ENCODE results near the gene ZWINT.

Gene ZWINT

GRCh38 chr10:56360967-56361612, at the start of gene ZWINT:
Gene ZWINT (minus strand): TSS chr10:56361259. CDS start chr10:56361236, 23 bp downstream.
- peak; percentile 74 to 87 (median 82) for DNase-seq (ENCODE audit: low read depth in 3 of 3, low spot score in 1 of 3)

GRCh38 chr10:56383806-56384205, 22.7 kb upstream of the ZWINT start:
- no peak for DNase-seq (ENCODE audit: low read depth in 3 of 3, low spot score in 1 of 3)

DNA sequence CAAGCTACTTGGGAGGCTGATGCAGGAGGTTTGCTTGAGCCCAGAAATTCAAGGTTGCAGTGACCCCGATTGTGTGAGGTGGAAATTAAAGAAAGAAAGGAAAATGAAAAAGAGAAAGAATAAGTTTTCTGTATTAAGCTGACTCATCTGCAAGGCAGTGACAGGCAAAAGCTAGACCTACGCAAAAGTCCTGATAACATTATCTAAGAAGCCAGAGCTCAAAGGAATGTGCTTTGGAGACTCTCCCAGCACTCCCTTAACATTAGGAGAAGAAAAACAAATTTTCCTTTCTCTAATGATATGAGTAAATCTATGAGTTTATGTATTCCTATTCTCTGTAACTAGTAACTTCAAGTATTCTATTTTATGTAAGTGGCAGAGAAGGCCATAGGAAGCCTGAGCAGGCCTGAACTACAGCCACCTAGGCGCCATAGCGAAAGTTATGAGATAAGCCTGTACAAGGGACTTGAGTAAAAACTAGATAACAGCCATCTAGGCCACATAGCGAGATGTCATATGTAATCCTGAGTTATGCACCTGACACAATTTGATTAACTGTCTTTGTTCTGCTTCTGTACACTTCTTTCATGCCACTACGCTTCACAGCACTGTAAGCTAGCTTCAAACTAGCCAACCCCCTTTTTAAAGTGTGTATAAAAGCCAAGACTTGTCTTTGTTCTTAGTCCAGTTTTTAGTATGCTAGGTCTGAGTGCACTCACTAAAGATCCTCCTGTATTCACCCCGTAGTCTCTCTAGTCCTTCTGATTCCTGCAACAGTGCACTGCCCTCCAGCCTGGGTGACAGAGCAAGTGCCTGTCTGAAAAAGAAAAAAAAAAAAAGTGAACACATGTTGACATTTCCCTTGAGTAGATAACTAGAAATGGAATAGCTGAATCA, 9.4 kb upstream of the ZWINT start:
- no peak for DNase-seq (ENCODE audit: low read depth in 3 of 3, low spot score in 1 of 3)

- DNase-seq (ENCODE audit: low read depth in 3 of 3, low spot score in 1 of 3): no peak
These were observed 484 bp downstream of the ZWINT start for GRCh38 chr10:56360583-56360966.

- DNase-seq (ENCODE audit: low read depth in 3 of 3, low spot score in 1 of 3): no peak
These were observed 1.2 kb downstream of the ZWINT start for GRCh38 chr10:56359837-56360236.

DNA sequence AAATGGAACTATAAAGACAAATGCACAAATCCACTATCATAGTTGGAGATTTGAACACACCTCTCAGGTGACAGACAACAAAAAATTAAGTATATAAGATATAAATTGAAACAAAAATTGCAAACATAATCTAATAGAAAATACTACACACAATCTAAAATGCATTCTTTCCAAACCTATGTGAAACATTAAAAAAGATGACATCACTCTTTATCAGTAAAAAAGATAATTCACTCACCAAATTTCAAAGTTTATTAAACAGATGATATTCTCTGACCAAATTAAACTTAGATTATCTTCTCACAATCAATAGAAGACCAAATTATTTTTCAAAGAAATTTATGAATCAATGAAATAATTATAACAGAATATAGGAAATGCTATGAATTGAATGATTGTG, 4.0 kb downstream of the ZWINT start:
- DNase-seq (ENCODE audit: low read depth in 3 of 3, low spot score in 1 of 3): no peak

- no peak for DNase-seq (ENCODE audit: low read depth in 3 of 3, low spot score in 1 of 3)
These were observed 9.0 kb downstream of the ZWINT start for GRCh38 chr10:56351909-56352630.

DNA sequence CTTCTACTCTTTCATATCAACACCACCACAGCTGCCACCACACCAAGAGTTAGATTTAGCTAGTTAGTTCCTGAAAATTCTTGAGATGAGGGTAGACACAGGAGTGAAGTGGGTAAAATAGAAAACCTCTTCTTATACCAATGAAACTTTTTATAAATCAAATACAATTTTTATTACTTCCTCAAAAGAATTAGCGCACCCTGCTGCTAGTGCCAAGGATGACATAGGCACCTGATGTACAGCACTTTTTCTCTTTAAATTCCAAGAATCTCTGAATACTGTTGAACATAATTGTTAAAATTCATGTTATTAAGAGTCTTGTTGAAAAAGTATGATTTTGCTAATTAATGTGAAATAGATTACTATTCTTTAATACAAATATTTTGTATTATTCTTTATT, 11.4 kb downstream of the ZWINT start:
- no peak for DNase-seq (ENCODE audit: low read depth in 3 of 3, low spot score in 1 of 3)

DNA sequence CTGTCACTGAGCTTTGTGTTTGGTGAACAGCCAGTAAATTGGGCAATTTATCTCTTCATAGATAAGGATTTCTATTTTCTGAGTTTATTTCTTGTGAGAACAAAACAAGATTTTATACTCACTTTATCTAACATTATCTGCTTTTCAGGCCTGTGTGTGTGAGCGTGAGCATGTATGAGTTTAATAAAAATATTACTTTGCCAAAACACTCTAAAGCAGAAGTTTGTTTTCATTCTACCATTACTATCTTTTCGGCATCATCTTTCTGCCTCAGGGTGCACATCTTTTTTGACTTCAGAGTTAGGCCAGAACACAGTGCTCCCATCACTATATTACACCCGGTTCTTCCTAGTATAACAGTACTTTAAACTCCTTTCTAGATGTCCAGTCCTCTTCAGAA, 13.0 kb downstream of the ZWINT start:
- no peak for DNase-seq (ENCODE audit: low read depth in 3 of 3, low spot score in 1 of 3)

DNA sequence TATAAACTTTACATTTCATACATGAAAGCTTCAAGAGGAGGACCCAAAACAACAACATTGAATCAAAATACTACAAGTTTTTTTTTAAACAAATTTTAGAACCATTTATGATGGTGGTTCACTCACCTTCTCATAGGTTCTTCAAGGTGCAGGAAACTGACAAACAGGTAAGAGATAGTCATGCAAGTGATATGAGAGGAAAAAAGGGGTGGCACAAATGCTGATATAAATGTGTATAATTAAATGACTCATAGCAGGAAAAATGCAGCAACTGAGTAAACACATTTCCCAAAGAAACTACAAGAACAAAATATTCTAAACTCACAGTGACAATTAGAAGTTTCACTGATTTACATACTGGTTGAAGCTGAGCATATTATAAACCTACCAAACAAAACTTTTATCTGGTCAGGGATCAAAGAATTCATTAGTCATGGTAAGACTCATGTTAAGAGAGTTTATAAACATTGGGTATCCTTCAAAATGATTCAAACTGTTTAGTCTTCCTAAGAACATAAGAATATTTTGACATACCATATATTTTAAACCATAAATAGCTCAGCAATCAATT, 14.1 kb downstream of the ZWINT start:
- no peak for DNase-seq (ENCODE audit: low read depth in 3 of 3, low spot score in 1 of 3)

DNA sequence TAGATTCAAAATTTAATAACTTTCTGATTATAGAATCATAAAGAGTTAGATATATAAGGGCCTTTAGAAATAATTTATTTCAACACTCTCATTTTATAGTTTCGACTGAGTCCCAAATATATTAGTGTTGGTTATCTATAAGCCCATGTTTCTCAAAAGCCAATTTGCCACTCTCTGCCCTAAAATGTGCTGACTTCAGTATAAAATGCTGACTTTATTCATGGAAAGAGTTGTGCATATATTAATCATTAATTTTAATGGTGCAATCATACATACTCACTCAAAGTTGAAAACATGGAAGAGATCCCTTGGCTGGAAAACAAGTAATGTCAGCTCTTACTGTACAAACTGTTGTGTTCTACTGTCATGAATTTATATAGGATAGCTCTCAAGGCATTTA, 19.4 kb downstream of the ZWINT start:
- DNase-seq (ENCODE audit: low read depth in 3 of 3, low spot score in 1 of 3): no peak

- no peak for DNase-seq (ENCODE audit: low read depth in 3 of 3, low spot score in 1 of 3)
These were observed 31.1 kb downstream of the ZWINT start for GRCh38 chr10:56329961-56330360.

DNA sequence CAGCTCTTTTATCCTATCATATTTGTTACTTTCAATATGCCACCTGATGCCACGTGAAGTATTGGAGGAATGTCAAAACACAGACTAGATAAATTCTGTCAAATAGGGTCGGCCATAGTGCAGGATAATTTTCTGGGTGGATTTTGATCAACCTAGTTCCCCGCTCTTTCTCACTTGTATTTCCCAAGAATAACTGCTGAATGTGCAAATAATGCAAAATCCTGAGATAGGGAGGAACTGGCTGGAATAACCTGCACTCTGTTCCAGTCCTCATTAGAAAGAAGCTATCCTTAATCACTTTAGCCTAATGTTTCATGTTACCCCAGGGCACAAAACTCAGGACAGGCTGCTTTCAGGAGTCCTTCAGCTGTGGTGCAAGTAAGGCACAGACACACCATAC, 33.9 kb downstream of the ZWINT start:
- no peak for DNase-seq (ENCODE audit: low read depth in 3 of 3, low spot score in 1 of 3)

- no peak for DNase-seq (ENCODE audit: low read depth in 3 of 3, low spot score in 1 of 3)
These were observed 41.7 kb downstream of the ZWINT start for GRCh38 chr10:56319386-56319785.

DNA sequence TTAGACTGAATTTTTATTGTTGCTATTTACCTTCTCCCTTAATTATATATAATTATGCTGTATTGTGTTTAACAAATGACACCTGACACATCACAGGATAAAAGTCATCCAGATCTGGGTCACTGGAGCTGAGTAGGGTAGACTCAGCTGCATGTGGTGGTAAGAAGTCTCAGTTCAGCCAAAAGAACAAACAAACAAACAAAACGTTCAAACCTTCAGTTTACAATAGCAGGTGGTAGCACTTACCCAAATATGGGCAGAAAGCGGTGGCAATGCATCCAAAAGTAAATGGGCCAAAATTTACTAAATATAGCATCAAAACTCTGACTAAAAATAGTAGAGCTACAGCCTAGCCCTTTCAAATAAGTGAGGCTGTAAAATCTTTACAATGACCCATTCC, 42.2 kb downstream of the ZWINT start:
- DNase-seq (ENCODE audit: low read depth in 3 of 3, low spot score in 1 of 3): no peak

DNA sequence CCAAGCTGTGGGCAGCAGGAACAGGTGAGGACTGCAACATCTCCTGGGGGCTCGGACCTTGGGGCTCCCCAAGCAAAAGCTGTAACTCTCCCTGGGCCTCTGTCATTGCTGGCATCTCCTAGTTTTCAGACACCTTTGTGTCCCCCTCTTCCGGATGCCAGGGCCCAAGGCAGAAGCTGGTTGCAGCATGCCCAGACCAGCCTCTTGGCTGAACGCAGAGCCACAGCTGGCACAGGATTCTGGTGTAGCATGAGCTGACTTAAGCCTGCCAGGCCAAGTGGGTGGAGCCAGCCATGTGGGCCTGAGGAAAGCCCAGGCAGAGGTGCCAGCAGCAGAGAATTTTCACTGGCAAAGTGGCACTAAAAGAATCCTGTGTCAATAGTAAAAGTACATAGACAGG, 43.5 kb downstream of the ZWINT start:
- DNase-seq (ENCODE audit: low read depth in 3 of 3, low spot score in 1 of 3): no peak

GRCh38 chr10:56316603-56317002, 44.5 kb downstream of the ZWINT start:
- no peak for DNase-seq (ENCODE audit: low read depth in 3 of 3, low spot score in 1 of 3)
